ENCODE data around the gene UROC1. TPM values are rescaled to one million over a fixed set of nuclear protein-coding genes. Genes with fewer than 3 reads are reported as not detected.

Gene UROC1
- total RNA-seq, 1 donor: not detected

- Histone ChIP-seq H3K4me3 (ENCODE audit: insufficient read depth, low read length) (peak overlapping the region; percentile 31), H3K27ac (ENCODE audit: low read depth, low read length) (peak overlapping the region; percentile 57), H3K4me1 (ENCODE audit: insufficient read depth, low read length) (peaks cover 28% of the 10 kb centered on the region), H3K36me3 (ENCODE audit: insufficient read depth, low read length) (peaks cover 41% of the 10 kb centered on the region), H3K79me2 (ENCODE audit: insufficient read depth, low read length) (peaks cover 75% of the 10 kb centered on the region), H3K27me3 (ENCODE audit: insufficient read depth, low read length) (no peaks in the 10 kb centered on the region), H4K20me1 (ENCODE audit: insufficient read depth, low read length) (peaks cover 53% of the 10 kb centered on the region), H3K4me2 (ENCODE audit: insufficient read depth, low read length) (peak overlapping the region; percentile 88), H2AFZ (ENCODE audit: low read length) (no peak overlapping the region), H3K9me3 (ENCODE audit: low read depth, low read length) (no peaks in the 10 kb centered on the region)
- peak; percentile 20 for TF ChIP-seq CTCF (IDR thresholded peaks at IDR 0.05; ENCODE audit: extremely low read depth, low read depth, low read length)
- peak; percentile 95 for DNase-seq (ENCODE audit: insufficient read length, low spot score, missing footprints)
Observed at GRCh38 chr3:126472277-126473006, 45.1 kb downstream of the UROC1 start.

GRCh38 chr3:126469479-126469878 lies 48.1 kb downstream of the UROC1 start:
- H3K79me2 ChIP-seq (ENCODE audit: insufficient read depth, low read length): peaks cover 91% of the 10 kb centered on the region
- peaks cover 25% of the 10 kb centered on the region for H3K4me1 ChIP-seq (ENCODE audit: insufficient read depth, low read length)
- H4K20me1 ChIP-seq (ENCODE audit: insufficient read depth, low read length): peaks cover 57% of the 10 kb centered on the region
- H3K9me3 ChIP-seq (ENCODE audit: low read depth, low read length): no peaks in the 10 kb centered on the region
- no peak overlapping the region for H3K4me3 ChIP-seq (ENCODE audit: insufficient read depth, low read length)
- TF ChIP-seq CTCF (IDR thresholded peaks at IDR 0.05; ENCODE audit: extremely low read depth, low read depth, low read length): no peak
- H3K27me3 ChIP-seq (ENCODE audit: insufficient read depth, low read length): no peaks in the 10 kb centered on the region
- peak; percentile 34 for DNase-seq (ENCODE audit: insufficient read length, low spot score, missing footprints)
- peaks cover 66% of the 10 kb centered on the region for H3K36me3 ChIP-seq (ENCODE audit: insufficient read depth, low read length)
- no peak overlapping the region for H3K4me2 ChIP-seq (ENCODE audit: insufficient read depth, low read length)
- H2AFZ ChIP-seq (ENCODE audit: low read length): no peak overlapping the region
- no peak overlapping the region for H3K27ac ChIP-seq (ENCODE audit: low read depth, low read length)

- Histone ChIP-seq H3K27me3 (ENCODE audit: insufficient read depth, low read length) (no peaks in the 10 kb centered on the region), H4K20me1 (ENCODE audit: insufficient read depth, low read length) (peaks cover 54% of the 10 kb centered on the region)
Observed at GRCh38 chr3:126468028-126468891, 49.3 kb downstream of the UROC1 start.

More at GRCh38 chr3:126468028-126468891, 49.3 kb downstream of the UROC1 start:
- Histone ChIP-seq H3K9me3 (ENCODE audit: low read depth, low read length) (no peaks in the 10 kb centered on the region), H3K4me1 (ENCODE audit: insufficient read depth, low read length) (peaks cover 15% of the 10 kb centered on the region), H3K79me2 (ENCODE audit: insufficient read depth, low read length) (peaks cover 85% of the 10 kb centered on the region), H2AFZ (ENCODE audit: low read length) (no peak overlapping the region), H3K36me3 (ENCODE audit: insufficient read depth, low read length) (peaks cover 77% of the 10 kb centered on the region), H3K4me2 (ENCODE audit: insufficient read depth, low read length) (no peak overlapping the region), H3K27ac (ENCODE audit: low read depth, low read length) (no peak overlapping the region), H3K4me3 (ENCODE audit: insufficient read depth, low read length) (no peak overlapping the region)
- TF ChIP-seq CTCF (IDR thresholded peaks at IDR 0.05; ENCODE audit: extremely low read depth, low read depth, low read length): no peak
- peak; percentile 72 for DNase-seq (ENCODE audit: insufficient read length, low spot score, missing footprints)
